ENCODE measurements around the gene PPAN. TPM values are rescaled to one million over a fixed set of nuclear protein-coding genes. Genes with fewer than 3 reads are reported as not detected.

PPAN gene
- total RNA-seq, 4 donors from 2014 or later: 26.2 to 33.0 (median 29.7) TPM

DNA sequence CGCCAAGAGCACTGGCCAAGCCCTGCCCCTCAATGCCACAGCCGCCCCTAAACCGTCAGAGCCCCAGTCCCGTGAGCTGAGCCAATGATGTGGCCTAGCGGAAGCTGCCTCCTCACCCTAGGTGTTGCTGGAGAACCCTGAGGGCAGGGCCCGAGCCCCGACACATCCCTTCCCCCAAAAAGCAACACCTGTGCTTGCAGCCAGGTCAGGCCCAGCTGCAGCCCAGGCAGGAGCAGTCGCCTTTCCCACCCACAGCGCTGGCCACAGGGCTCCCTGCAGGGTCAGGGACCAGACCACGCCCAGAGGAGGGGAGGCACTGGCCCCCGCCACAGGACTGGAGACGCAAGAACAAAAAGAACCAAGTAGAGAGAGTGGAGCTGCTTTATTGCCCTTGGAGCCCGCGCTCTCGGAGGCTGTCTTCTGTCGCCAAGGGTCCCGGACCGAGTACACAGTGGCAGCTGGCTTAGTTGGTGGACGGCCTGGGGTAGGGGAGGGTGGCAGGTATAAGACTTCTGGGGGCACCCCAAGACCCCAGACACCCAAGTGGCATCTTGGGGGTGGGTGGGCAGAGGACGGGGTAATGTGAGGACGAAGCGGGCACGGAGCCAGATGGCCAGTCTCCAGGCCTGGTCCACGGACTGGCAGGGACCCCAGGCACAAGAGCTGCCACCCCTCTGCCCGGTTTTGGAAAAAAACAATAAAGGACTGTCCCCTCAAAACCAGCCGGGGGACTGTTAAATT is 8.7 kb downstream of the PPAN start:
- no peak overlapping the region for H3K4me3 ChIP-seq (replicated peaks in 1 of 3)
- TF ChIP-seq CTCF (IDR thresholded peaks at IDR 0.05) (no peak), POLR2A (IDR thresholded peaks at IDR 0.05) (no peak)
- no peak overlapping the region for H3K27ac ChIP-seq
- intact Hi-C loops (cut with DNase I): loop anchor here (10.0 kb wide), 1 partner anchor 140 kb away; the partner anchor contains the start of gene MRPL4
- H3K36me3 ChIP-seq: peaks cover 48 to 55% of the 10 kb centered on the region in 2 donors
- no peaks in the 10 kb centered on the region for H3K9me3 ChIP-seq
- H3K4me1 ChIP-seq: peaks cover 6 to 8% of the 10 kb centered on the region in 2 donors
- DNase-seq: no peak
- WGBS, 2 donors: 86% methylated on average over 16 to 23 of the region's 26 CpGs
- H3K27me3 ChIP-seq: no peaks in the 10 kb centered on the region

- 89 to 91% methylated on average over 30 to 35 of the region's 45 CpGs for WGBS, 2 donors
- no peak for TF ChIP-seq CTCF (IDR thresholded peaks at IDR 0.05)
- TF ChIP-seq POLR2A (IDR thresholded peaks at IDR 0.05): no peak
- Histone ChIP-seq H3K36me3 (peaks cover 41 to 48% of the 10 kb centered on the region in 2 donors), H3K4me3 (replicated peaks in 1 of 3) (no peak overlapping the region), H3K9me3 (no peaks in the 10 kb centered on the region), H3K27me3 (no peaks in the 10 kb centered on the region), H3K27ac (no peak overlapping the region), H3K4me1 (peaks cover 6 to 13% of the 10 kb centered on the region in 2 donors)
- intact Hi-C loops (cut with DNase I): loop anchor here (10.0 kb wide), 1 partner anchor 139 kb away; the partner anchor contains the start of gene MRPL4
- DNase-seq: no peak
Measured at GRCh38 chr19:10115392-10116084, 9.4 kb downstream of the PPAN start.

DNA sequence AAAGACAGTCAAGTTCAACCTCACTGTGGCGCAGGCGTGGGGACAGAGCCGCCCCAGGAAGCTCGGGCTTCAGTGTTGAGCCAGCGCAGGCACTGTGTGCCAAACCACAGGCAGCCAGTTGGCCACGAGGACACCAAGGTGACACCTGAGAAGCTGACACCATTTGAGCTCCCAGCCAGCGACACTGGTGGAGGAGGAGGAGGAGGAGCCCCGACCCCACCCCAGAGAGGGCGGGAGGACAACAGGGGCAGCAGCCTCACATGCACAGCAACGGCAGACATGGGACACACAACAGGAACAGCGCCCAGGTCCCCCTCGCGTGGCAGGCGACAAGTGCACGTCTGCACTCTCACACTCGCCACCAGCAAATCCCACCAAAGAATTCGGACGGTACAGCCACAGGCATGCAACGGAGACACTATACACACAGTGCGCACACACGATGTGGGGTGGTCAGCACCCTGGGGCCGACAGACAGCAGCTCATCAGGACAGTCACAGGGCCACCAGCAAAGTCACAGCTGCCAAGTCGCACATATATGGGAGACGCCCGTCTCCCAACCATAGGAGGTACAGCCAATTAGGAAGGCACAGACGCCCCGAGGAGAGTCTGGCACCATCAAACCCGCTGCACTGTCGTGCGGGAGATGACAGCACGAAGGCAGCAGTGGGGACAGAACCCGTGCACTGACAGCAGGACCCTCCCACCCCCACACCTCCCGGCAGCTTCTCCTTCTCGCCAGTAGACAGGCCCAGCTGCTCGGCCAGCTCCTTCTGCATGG is 10.1 kb downstream of the PPAN start:
- TF ChIP-seq CTCF (IDR thresholded peaks at IDR 0.05) (no peak), POLR2A (IDR thresholded peaks at IDR 0.05) (no peak)
- H3K36me3 ChIP-seq: peaks cover 34 to 41% of the 10 kb centered on the region in 2 donors
- no peak for DNase-seq
- no peaks in the 10 kb centered on the region for H3K9me3 ChIP-seq
- H3K4me1 ChIP-seq: peaks cover 7 to 16% of the 10 kb centered on the region in 2 donors
- whole genome bisulfite sequencing, 2 donors: 83 to 91% methylated on average over 6 to 27 of the region's 35 CpGs
- H3K27me3 ChIP-seq: no peaks in the 10 kb centered on the region
- intact Hi-C loops (cut with DNase I): loop anchor here (10.0 kb wide), 1 partner anchor 139 kb away; the partner anchor contains the start of gene MRPL4
- H3K4me3 ChIP-seq (replicated peaks in 1 of 3): no peak overlapping the region
- no peak overlapping the region for H3K27ac ChIP-seq

DNA sequence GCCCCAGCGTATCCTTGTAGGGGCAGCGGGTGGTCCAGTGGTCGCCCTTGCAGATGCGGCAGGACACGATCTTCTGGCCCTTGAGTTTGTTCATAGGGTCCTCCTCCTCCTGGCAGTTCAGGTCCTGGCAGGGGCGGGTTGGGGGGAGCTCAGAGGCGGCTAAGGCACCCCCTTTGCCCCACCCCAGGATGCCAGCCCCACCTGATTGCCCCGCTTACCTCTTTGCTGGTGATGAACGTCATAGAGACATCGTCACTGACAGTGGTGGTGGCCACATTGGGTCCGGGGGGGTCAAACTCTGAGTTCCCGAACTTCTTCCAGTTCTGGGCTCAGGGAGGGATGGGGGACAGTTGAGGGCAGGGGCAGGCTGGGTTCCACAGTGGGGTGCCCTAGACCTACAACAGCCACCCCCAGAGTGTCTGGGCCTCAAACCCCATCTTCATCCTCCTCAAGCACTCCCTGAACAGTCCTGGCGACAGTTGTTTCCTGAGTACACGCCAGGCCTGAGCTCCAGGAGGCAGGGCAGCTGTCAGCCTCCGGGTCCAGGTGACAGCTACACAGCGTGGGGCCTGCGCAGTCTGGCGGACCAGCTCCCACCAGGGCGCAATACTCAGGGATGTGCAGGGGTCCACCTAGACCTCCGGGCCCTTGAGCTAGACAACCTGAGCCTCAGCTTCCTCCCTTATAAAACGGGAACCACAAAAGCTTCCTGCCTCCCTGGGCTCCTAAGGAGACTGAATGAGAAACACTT is 10.9 kb downstream of the PPAN start:
- intact Hi-C loops (cut with DNase I): loop anchor here (10.0 kb wide), 1 partner anchor 138 kb away; the partner anchor contains the start of gene MRPL4
- 94 to 96% methylated on average over 15 to 20 of the region's 21 CpGs for WGBS, 2 donors
- Histone ChIP-seq H3K27me3 (no peaks in the 10 kb centered on the region), H3K27ac (no peak overlapping the region), H3K9me3 (no peaks in the 10 kb centered on the region), H3K4me1 (peaks cover 13 to 24% of the 10 kb centered on the region in 2 donors), H3K4me3 (replicated peaks in 1 of 3) (no peak overlapping the region), H3K36me3 (peaks cover 32 to 40% of the 10 kb centered on the region in 2 donors)
- DNase-seq: no peak
- TF ChIP-seq CTCF (IDR thresholded peaks at IDR 0.05) (no peak), POLR2A (IDR thresholded peaks at IDR 0.05) (no peak)
